Endothelial cell of umbilical vein (primary cell): Measurements from ENCODE around the gene TBATA. TPM values are rescaled to one million over a fixed set of nuclear protein-coding genes. Genes with fewer than 3 reads are reported as not detected.

Source experiments
- BruUV-seq: library from RNA; stranded (reverse); fragments of 400-500 nt; replicated peaks from 2 replicates; lab custom pipeline; 2021; lab: Mats Ljungman, UMichigan
- CTCF ChIA-PET: fragments of 300-600, 350-600 bp; sonication (Branson Sonifier 250); formaldehyde crosslinking; loops from one replicate; lab custom pipeline; 2021; ENCODE audit warnings: antibody characterized with exemption, inconsistent platforms; lab: Charles Lee
- POLR2A ChIA-PET: fragments of 300-600, 350-600 bp; sonication (Branson Sonifier 250); formaldehyde crosslinking; loops from one replicate; lab custom pipeline; 2021; ENCODE audit warnings: antibody characterized with exemption, inconsistent platforms; lab: Charles Lee
- DNase-seq: peaks from one replicate; pipeline ENCODE4 v3.0.0-alpha.2; 2011; ENCODE audit warnings: low read depth, low spot score
- FAIRE-seq: peaks from 2 replicates; lab custom pipeline; 2011; peaks lifted over from hg19 to GRCh38; lab: Jason Lieb, UNC
- H2AFZ ChIP-seq: 2 replicates; pipeline ENCODE4 v1.6.0; 2012; ENCODE audit warnings: low read depth, low read length, control low read depth, inconsistent platforms
- H3K27ac ChIP-seq: 2 replicates; pipeline ENCODE4 v1.5.1; 2011; ENCODE audit warnings: low read depth, mild to moderate bottlenecking, control low read depth, low read length, moderate library complexity; ENCODE audit not compliant: insufficient read depth
- H3K27me3 ChIP-seq, 2 experiments: 2 replicates each; pipeline versions ENCODE4 v1.6.0 to v1.6.1; 2011; ENCODE audit warnings: low read length in 2 of 2, mixed read lengths in 1 of 2; ENCODE audit not compliant: control insufficient read depth in 2 of 2, insufficient read depth in 2 of 2
- H3K36me3 ChIP-seq, 2 experiments: 2 replicates in 1 of 2; 3 replicates in 1 of 2; pipeline ENCODE4 v1.5.1; 2011; ENCODE audit warnings: low read length in 2 of 2, mild to moderate bottlenecking in 1 of 2, moderate library complexity in 1 of 2; ENCODE audit not compliant: control insufficient read depth in 2 of 2, insufficient read depth in 2 of 2; ENCODE audit errors: extremely low read depth in 1 of 2
- H3K4me1 ChIP-seq: 3 replicates; pipeline ENCODE4 v1.5.1; 2011; ENCODE audit warnings: mild to moderate bottlenecking, low read length; ENCODE audit not compliant: control insufficient read depth, insufficient read depth; ENCODE audit errors: extremely low read depth
- H3K4me2 ChIP-seq: 2 replicates; pipeline ENCODE4 v1.6.1; 2011; ENCODE audit warnings: low read length, control low read depth, mixed read lengths; ENCODE audit not compliant: insufficient read depth
- H3K4me3 ChIP-seq, 3 experiments: fragments of 200-600 bp in 1 of 3; sonication (generic), shearing (Covaris generic) in 1 of 3; replicated peaks in 1 of 3; 2 replicates each; pipeline ENCODE4 v1.5.1; 2011 to 2016; ENCODE audit warnings: control low read depth in 3 of 3, low read length in 3 of 3, mild to moderate bottlenecking in 2 of 3, inconsistent platforms in 1 of 3, low read depth in 1 of 3, moderate library complexity in 1 of 3; ENCODE audit not compliant: insufficient read depth in 1 of 3
- H3K79me2 ChIP-seq: 2 replicates; pipeline ENCODE4 v1.6.0; 2012; ENCODE audit warnings: low read length, inconsistent platforms; ENCODE audit not compliant: control insufficient read depth, insufficient read depth
- H3K9ac ChIP-seq: replicated peaks from 2 replicates; pipeline ENCODE3; 2011; ENCODE audit warnings: low read length, control low read depth; ENCODE audit not compliant: insufficient read depth; ENCODE audit errors: extremely low read depth
- H3K9me1 ChIP-seq: replicated peaks from 3 replicates; pipeline ENCODE4 v1.6.0; 2011; ENCODE audit warnings: mild to moderate bottlenecking, low read length; ENCODE audit not compliant: control insufficient read depth, insufficient read depth; ENCODE audit errors: extremely low read depth
- H3K9me3 ChIP-seq: replicated peaks from 2 replicates; pipeline ENCODE4 v1.5.1; 2012; ENCODE audit warnings: low read length, inconsistent platforms; ENCODE audit not compliant: control insufficient read depth, insufficient read depth
- H4K20me1 ChIP-seq: replicated peaks from 2 replicates; pipeline ENCODE3; 2011; ENCODE audit warnings: mild to moderate bottlenecking, low read length; ENCODE audit not compliant: control insufficient read depth, insufficient read depth; ENCODE audit errors: extremely low read depth
- EZH2 ChIP-seq: IDR thresholded peaks from 2 replicates; pipeline ENCODE4 v1.6.1; 2012; ENCODE audit warnings: borderline replicate concordance, low read depth, mild to moderate bottlenecking, moderate library complexity, low read length, inconsistent platforms; ENCODE audit not compliant: severe bottlenecking
- FOS ChIP-seq: IDR thresholded peaks from 2 replicates; pipeline ENCODE4 v1.6.1; 2011; ENCODE audit warnings: mild to moderate bottlenecking, low read length, moderate library complexity, borderline replicate concordance; ENCODE audit not compliant: insufficient read depth
- GATA2 ChIP-seq: IDR thresholded peaks from 2 replicates; pipeline ENCODE4 v1.7.0; 2011; ENCODE audit warnings: low read depth, mild to moderate bottlenecking, moderate library complexity, mixed read lengths, low read length; ENCODE audit not compliant: insufficient read length, insufficient read depth
- JUN ChIP-seq: IDR thresholded peaks from 2 replicates; pipeline ENCODE4 v1.6.1; 2011; ENCODE audit warnings: borderline replicate concordance, low read depth; ENCODE audit not compliant: insufficient read length, insufficient read depth
- MYC ChIP-seq: IDR thresholded peaks from one replicate; pipeline ENCODE4 v1.6.1; 2011; ENCODE audit warnings: mild to moderate bottlenecking, low read depth, low read length
- POLR2A ChIP-seq: IDR thresholded peaks from 2 replicates; pipeline ENCODE4 v1.6.1; 2012; ENCODE audit warnings: low read depth, mild to moderate bottlenecking, control low read depth, low read length
- POLR2AphosphoS5 ChIP-seq: IDR thresholded peaks from 2 replicates; pipeline ENCODE4 v1.6.1; 2012; ENCODE audit warnings: low read depth, mild to moderate bottlenecking, control low read depth, low read length, moderate library complexity; ENCODE audit not compliant: insufficient read depth
- dilution Hi-C: fragments of 300-500 bp; cut with MboI; formaldehyde crosslinking; loops from one replicate; pipeline ENCODE4 v1.15.0; 2019; ENCODE audit warnings: low sequenced_read_pairs; ENCODE audit not compliant: extremely low pct_ligation_motif_present
- intact Hi-C: fragments of 100-400 bp; cut with micrococcal nuclease; formaldehyde crosslinking; loops from one replicate; pipeline ENCODE4 v1.10.0; 2022
- polyA plus RNA-seq, 4 experiments: library from polyadenylated mRNA; depleted of rRNA in 3 of 4; stranded (reverse) in 3 of 4; unstranded in 1 of 4; fragments of >200 nt; gene quantifications; 2 replicates each; pipeline versions ENCODE4 v1.2.1 to v1.2.3, GENCODE V29; 2011 to 2012; ENCODE audit warnings: missing spikeins in 1 of 4
- total RNA-seq: library from RNA; stranded (reverse); gene quantifications from 2 replicates; pipeline ENCODE4 v1.2.3, GENCODE V29; 2021
- TF ChIP-seq, protein P1 (sequence below), 2 donors: IDR thresholded peaks; 1 replicate in 1 of 2; 2 replicates in 1 of 2; pipeline ENCODE4 v1.5.1; 2011; ENCODE audit warnings: low read length in 2 of 2, mild to moderate bottlenecking in 2 of 2, moderate library complexity in 2 of 2, control low read depth in 1 of 2, inconsistent platforms in 1 of 2, low read depth in 1 of 2; ENCODE audit not compliant: insufficient read depth in 1 of 2; ENCODE audit errors: extremely low read depth in 1 of 2
- TF ChIP-seq, protein P2 (sequence below): IDR thresholded peaks from 2 replicates; pipeline ENCODE4 v1.6.1; 2011; ENCODE audit not compliant: insufficient read depth, insufficient read length

The TBATA gene
- total and polyA plus RNA-seq, 2 donors (not counting 3 experiments of a cell fraction or from before 2014, with no cell fraction given) = not detected

DNA sequence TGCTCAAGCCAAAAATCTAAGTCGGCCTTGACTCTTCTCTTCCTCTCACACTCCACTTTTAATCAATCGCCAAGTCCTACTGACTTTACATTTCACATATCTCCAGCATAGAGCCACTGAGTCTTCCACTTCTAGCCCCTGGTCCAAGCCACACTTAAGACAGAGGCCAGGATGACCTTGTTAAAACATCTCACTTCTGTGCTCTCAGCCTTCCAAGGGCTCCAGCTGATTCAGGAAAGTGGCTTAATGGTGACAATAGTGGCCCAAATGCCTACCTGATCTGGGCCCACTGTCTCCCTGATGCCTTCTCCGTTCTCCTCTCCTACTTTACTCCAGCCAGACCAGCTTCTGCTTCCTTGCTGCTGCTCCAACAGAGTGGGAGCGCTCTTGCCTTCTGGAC is 4.4 kb downstream of the TBATA start:
- no peaks in the 10 kb centered on the region for H3K9me3 ChIP-seq
- ChIA-PET POLR2A (no interaction called here), CTCF (no interaction called here)
- peaks cover 8 to 16% of the 10 kb centered on the region in 2 experiments for H3K27me3 ChIP-seq
- no peaks in the 10 kb centered on the region for H3K4me1 ChIP-seq
- no peak overlapping the region for H2AFZ ChIP-seq
- no peak for FAIRE-seq
- no peak for TF ChIP-seq EZH2
- TF ChIP-seq, protein P1, sequence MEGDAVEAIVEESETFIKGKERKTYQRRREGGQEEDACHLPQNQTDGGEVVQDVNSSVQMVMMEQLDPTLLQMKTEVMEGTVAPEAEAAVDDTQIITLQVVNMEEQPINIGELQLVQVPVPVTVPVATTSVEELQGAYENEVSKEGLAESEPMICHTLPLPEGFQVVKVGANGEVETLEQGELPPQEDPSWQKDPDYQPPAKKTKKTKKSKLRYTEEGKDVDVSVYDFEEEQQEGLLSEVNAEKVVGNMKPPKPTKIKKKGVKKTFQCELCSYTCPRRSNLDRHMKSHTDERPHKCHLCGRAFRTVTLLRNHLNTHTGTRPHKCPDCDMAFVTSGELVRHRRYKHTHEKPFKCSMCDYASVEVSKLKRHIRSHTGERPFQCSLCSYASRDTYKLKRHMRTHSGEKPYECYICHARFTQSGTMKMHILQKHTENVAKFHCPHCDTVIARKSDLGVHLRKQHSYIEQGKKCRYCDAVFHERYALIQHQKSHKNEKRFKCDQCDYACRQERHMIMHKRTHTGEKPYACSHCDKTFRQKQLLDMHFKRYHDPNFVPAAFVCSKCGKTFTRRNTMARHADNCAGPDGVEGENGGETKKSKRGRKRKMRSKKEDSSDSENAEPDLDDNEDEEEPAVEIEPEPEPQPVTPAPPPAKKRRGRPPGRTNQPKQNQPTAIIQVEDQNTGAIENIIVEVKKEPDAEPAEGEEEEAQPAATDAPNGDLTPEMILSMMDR (IDR thresholded peaks at IDR 0.05; ENCODE audit: extremely low read depth in 1 of 2, insufficient read depth in 1 of 2, low read depth in 1 of 2, low read length in 2 of 2) = no peak
- no peak for TF ChIP-seq GATA2
- TF ChIP-seq POLR2A = no peak
- no peak for TF ChIP-seq POLR2AphosphoS5
- TF ChIP-seq JUN = no peak
- TF ChIP-seq MYC = no peak
- TF ChIP-seq, protein P2, sequence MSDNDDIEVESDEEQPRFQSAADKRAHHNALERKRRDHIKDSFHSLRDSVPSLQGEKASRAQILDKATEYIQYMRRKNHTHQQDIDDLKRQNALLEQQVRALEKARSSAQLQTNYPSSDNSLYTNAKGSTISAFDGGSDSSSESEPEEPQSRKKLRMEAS = no peak
- no peak for TF ChIP-seq FOS
- no peak overlapping the region for H3K4me3 ChIP-seq
- no peaks in the 10 kb centered on the region for H3K9me1 ChIP-seq
- H4K20me1 ChIP-seq = no peaks in the 10 kb centered on the region
- no TSS peak for BruUV-seq
- no peak for DNase-seq
- dilution Hi-C loops = no loop called here
- H3K4me2 ChIP-seq = no peak overlapping the region
- no peak overlapping the region for H3K27ac ChIP-seq
- H3K9ac ChIP-seq = no peak overlapping the region
- intact Hi-C loops = no loop called here
- no peaks in the 10 kb centered on the region for H3K36me3 ChIP-seq
- H3K79me2 ChIP-seq = no peaks in the 10 kb centered on the region
